GM21723 (cell line): ENCODE measurements around the gene PLCH2.
"Not testable (repeated sequence)": the region's sequence is repeated elsewhere in the genome, so short reads cannot be mapped to it uniquely, and the experiment has no call there.

Source experiments
- ATAC-seq: cut with Tn5 transposase; IDR thresholded peaks from one replicate; pipeline ENCODE4 v1.9.1; 2021; ENCODE audit warnings: mild to moderate bottlenecking, moderate library complexity; ENCODE audit not compliant: unreplicated experiment

The PLCH2 gene

DNA sequence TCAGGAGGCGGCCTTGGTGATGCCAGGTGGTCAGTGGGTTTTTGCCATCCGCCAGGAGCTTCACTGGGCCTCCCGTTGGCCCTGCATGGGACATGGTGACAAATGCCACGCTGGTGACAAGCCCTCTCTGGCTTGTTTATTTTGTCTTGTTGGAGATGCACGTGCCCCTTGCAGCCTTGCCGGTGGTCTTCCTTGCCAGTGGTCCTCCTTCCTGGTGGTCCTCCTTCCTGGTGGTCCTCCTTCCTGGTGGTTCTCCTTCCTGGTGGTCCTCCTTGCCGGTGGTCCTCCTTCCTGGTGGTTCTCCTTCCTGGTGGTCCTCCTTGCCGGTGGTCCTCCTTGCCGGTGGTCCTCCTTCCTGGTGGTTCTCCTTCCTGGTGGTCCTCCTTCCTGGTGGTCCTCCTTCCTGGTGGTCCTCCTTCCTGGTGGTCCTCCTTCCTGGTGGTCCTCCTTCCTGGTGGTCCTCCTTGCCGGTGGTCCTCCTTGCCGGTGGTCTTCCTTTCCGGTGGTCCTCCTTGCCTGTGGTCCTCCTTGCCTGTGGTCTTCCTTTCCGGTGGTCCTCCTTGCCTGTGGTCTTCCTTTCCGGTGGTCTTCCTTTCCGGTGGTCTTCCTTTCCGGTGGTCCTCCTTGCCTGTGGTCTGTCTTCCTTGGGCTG, 16.9 kb upstream of the PLCH2 start:
- not testable (repeated sequence) for ATAC-seq

DNA sequence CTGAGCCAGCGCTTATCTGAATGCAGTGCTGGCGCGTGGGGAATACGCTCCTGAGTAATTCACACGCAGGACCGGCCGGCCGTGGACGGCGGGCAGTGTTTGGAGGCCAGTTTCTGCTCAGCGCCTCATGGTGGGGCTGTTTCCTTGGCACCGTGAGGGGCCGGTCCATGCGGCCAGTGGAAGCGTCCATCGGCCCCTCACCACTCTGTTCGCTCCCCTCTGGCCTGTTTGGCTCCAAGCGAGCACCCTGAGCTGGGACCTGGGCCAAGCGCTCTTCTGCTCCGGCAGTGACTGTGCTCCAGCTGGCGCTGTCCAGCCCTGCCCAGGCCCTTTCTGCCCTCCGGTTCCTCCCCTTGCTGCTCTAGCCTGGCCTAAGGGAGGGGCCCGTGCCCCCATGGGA, 16.3 kb upstream of the PLCH2 start:
- no peak for ATAC-seq

DNA sequence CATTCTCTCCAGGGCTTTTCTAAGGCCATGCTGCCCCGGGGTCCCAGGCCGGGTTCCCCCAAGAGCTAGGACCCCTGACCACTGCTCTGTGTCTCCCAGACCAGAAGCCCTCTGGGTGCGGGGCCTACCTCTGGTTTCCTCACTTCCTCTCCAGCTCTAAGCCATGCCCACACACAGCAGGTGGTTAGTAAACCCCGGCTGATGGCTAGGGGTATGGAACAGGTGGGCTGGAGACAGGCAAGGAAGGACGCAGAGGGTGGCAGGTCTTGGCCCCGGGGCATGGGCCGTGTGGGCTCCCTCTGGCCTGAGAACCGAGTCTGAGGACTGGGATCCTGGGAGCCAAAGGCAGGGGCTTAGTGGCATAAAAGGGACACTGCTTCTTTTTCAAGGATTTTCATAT, 15.9 kb upstream of the PLCH2 start:
- no peak for ATAC-seq

DNA sequence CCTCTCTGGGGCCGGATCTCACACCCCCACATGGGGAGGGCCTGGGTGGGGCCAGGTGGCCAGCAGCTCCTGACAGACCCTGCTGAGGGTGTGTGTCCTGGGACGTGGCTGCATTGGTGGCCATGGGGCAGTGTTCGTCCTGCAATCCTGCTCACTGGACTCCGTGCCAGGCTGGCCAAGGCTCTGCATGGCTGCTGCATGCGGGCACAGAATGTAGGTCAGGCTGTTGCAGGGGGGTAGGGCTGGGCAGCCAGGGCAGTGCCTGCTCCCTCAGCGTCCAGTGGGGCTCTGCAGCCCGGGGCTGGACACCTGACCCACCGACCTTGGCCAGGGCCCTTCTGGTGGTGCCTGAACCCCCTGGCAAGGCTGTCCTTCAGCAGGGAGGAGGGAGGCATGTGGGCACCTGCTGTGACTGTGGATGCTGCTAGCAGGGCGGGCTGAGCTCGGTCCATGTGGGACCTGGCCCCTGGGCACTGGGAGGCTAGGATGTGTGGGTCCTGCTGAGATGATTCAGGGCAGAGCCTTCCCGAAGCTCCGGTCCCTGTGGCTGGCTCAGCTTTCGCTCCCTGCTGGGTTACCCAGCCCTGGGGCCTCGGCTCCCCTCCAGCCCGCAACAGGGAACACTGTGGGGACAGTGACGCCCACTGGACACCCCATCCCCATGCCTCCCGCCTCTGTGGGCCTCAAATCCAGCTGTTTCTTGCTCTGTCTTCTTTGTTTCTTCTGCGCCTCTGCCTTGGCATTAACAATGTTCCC, 14.9 kb upstream of the PLCH2 start:
- no peak for ATAC-seq

DNA sequence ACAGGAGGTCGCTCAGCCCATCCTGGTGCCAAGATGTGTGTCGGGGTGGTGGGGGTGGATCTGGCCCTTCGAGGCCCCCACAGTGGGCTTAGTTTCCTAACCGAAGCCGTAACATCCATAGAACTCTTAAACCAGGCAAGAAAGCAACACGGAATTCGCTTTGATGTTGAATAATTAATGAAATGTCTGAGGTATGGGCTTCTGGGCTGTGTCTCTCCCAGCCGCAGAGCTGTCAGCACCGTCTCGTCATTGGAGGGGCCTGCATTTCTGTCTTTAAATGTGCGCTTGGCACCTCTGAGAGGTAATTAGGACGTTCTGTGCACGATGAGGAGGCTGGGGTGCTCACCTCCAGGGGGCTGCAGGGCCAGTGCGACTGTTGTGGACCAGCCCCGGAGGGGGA, 13.3 kb upstream of the PLCH2 start:
- ATAC-seq: no peak

DNA sequence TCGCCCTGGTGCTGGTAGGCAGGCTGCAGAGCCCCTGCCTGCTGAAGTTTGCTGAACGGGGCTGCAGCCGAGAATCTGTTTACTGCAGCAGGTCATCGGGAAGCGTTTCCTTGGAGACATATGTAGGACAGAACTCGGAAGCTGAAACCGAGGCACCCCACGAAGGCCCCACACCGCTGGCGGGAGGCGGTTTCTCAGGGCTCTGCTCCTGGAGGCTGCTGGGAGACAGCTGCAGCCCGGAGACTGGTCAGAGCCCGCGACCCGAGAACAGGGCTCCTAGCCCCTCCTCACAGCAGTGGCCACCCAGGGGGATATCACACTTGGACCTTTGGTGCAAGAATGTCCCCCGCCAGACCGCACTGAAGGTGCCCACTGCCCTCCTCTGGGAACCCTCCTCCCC, 12.7 kb upstream of the PLCH2 start:
- no peak for ATAC-seq

DNA sequence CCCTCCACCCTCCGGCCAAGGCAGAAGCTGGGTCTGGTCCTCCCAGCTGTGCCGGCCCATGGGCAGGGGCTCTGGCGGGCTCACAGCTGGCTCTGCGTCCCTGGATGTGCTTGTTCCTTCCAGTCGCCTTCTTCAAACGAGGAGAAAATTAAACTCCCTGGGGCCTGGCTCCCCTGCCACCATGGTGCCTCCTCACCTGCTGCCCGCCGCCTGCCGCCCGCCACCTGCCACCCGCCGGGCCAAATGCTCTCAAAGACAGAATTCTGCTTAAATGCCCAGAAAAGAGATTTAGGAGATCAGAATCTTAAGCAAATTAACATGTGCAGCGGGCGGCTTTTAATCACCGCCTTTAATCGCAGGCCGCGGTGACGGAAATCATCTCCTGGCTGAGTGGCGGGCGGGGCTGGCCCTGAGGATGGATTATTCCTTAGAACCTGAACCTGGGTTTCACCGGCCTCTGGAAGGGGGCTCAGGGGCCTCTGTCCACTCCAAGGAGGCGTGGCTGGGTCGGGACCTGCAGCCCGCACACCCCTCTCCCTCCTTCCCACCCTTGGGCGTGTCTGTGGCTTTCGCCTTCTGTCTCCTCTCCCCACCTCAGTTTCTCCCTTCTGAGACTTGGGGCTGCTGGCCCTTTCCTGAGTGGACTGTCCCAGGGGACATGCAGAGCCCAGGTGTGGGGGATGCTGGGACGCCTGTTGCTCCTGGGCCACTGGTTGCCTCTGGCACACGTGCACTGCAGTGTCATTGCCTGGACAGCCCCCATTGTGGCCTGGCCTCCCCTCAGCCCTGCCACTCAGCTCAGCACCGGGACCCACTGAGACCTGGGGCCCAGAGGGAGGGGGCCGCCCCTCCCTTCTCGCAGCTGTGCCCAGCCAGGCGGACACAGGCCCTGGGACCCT, 10.5 kb upstream of the PLCH2 start:
- ATAC-seq: no peak

DNA sequence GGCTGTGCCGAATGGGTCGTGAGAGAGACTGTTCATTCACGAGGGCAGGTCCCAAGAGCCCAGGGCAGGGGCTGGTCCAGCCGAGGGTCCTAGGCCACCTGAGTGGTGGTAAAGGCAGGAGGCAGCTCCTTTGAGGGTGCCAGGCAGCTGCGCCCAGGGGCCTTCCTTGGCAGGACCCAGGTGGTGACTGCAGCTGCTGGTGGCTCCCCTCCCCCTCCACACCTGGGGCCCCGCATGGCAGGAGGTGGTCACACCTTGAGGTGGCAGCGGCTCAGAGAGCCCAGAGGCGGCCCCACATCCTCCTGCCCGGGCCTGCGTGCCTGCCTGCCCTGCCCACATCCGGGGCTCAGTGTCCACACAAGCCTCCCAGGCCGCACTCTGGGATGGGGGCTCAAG, 9.8 kb upstream of the PLCH2 start:
- no peak for ATAC-seq

DNA sequence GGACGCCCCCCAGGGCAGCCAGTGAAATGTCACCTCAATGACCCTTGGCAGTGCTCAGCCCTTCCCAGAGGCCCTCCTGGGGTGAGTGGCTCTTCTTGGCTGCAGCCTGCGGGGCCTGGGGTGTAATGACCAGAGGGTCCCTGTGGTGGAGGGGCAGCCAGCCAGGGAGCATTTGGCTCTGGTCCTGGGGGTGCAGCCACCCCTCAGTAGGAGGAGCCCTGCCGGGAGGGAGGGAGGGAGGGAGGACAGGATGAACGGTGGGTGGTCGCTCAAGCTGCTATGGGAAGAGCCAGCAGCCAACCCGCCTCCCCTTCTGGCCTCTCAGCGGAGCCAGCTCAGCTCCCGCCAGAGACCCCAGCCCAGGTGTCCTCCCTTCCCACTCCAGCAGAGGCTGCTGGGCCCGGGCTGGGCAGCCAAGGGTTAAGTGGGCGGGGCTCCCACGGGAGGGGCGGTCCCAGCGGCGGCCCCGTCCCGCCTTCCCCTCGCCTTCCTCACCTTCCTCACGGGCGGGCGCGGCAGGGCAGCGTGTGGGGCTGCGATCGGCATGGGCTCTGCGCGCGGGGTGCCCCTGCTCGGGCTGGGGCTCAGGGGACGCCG, 9.0 kb upstream of the PLCH2 start:
- no peak for ATAC-seq

DNA sequence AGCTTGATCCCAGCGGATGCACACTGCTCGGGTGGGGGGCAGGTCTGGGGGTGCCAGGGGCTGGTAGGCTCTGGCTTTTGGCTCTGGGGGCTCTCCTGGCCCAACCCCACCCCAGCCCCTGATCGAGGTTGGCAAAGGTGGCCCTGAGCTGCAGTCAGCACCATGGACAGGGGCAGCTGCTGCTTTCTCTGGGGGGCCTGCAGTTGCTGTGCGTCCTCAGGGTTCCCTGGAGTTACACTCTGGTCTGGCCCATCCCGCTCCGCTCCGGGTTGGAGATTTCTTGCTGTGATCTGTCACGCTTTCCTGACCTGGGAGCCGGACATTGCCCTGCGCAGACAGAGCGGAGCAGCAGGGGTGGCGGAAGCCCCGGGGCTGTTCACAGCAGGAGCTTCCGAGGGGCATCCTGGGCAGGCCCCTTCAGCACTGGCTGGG, 8.0 kb upstream of the PLCH2 start:
- ATAC-seq: no peak

DNA sequence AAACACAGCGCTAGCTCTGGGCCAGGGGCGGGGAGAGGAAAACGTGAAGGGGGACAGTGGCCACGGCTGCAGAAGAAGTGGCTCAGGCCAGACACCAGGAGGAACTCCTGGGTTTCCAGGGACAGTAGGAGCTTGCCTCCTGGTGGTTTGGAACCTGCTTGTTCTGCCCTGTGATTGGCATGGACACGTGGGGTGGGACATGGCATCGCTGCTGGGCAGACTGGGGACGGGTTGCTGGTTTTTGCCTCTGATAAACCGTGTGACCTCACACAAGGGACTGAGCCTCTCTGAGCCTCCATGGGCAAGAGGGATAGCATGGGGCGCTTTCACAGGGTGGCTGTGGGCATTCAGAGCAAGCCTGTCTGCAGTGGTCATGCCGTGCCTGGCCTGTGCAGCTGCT, 7.5 kb upstream of the PLCH2 start:
- ATAC-seq: no peak

DNA sequence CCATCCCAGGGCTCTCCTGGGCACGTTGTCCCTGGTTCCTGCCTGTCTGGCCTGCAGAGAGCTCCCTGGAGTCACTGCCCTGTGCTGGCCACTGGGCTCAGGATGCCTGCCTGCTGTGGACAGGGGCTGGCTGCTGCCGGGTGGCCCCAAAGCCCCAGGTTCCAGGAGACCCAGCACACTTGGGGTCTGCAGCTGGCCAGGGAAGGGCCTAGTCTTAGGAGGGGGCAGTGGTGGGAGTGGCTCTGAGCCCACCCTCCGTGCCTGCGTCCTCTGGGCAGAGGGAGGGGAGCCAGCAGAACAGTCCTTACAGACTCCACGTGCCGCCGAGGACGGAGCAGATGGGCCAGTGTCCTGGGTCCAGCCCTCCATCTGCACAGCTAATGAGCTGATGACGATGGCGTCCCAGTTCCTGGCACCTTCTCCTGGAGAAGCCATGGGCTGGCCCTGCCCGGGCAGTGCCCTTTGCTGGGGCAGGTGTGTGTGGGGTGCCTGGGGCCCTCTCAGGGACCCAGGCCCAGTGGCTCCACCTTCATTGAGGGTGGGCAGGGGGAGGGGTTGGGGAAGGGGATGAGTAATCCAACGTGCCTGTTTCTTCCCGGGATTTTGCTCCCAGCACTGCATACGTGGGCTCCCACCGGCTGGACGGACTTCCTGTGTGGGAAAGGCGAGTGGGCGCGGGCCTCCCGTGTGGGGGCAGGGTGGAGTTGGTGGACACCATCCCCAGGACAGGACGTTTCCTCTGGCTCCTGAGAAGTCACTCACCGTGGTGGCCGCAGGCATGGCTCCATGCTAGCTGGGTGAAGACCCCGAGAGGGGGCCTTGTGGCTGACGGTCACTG, 6.8 kb upstream of the PLCH2 start:
- ATAC-seq: no peak

DNA sequence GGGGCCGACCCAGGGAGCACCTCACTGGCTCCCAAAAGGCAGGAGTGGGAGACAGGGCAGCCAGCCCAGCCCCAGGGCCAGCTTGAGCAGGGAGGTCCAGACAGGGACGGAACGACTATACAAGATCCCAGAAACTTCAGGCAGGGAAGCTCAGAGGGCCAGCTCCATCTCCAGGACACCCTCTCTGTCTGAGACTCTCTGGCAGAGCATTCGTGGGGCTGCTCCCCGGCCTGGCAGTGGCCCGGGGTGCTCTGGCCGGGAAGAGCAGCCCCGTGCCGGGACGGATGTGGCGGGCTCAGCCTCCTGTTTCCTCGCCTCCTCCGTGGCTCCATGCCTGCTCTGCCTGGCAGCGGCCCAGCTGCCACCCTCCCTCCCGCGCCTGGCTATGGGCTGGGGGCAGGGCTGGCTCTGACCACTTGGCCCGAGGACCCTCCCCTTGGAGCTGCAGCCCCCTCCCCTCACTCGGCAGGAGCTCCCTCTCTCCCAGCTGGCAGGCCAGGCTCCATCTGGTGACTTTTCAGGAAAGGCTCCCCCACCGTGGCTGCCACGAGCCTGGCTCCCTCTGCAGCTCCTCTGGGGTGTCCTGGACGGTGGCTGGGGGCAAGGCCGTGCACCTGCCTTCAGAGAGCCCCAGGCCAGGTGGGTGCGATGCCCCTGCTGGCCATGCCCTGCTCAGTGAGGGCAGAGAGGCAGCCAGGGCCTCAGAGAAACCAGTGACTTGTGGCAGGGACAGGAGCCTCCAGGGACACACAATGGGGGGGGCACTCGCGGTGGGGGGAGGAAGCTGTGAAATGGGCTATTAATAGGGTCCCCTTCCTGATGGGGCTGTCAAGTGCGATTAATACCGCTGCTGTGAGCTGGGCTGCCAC, 5.6 kb upstream of the PLCH2 start:
- ATAC-seq: no peak

DNA sequence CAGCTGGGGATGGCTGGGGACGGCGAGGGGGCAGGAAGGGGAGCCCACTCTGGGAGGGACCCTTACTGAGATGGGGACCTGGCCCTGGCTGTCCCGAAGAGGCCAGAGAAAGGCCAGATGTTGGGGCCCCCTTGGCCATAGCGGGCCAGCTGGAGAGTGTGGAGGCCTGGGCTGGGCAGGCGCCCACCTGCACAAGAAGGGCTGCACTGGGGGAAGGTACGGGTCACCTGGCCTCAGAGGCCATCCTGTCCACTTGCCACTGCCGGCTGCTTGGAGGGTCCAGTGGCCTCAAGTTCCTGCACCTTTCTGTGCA, 5.0 kb upstream of the PLCH2 start:
- ATAC-seq: no peak

DNA sequence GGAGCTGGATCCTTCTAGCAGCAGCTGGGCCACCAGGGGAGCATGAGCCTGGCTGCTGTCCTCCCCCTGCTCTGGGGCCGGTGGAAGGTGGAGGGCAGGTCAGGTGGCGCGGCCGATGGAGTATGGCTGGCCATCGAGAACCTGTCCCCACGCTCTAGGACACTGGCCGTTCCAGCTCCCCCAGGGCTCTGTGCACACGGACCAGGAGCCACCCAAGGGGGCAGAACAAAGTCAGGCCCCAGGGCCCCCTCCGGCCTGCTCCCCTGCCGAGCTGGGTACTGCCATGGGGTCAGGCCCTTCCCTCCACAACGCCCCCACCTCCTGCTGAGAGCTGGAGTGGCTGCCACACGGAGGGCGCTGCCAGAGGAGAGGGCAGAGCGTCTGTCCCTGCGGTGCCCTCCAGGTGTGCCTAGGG, 4.5 kb upstream of the PLCH2 start:
- no peak for ATAC-seq

DNA sequence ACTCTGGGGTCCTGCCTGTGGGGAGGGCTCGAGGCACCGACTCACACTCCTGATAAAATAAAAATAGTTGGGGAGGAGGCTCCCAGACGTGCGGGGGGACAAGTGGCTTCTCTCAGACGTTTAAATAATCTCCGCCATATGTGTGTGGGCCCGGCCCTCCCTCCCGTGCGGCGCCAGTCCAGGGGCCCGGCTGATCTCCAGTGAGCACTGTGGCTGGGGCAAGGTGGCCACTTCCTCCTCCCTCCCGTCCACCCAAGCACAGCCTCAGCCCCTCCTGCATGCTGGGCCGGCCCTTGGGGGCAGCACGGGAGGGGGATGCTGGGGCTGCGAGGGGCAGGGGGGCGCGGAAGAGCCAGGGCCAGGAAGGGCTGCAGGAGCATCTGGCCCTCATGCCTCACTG, 4.0 kb upstream of the PLCH2 start:
- ATAC-seq: no peak

DNA sequence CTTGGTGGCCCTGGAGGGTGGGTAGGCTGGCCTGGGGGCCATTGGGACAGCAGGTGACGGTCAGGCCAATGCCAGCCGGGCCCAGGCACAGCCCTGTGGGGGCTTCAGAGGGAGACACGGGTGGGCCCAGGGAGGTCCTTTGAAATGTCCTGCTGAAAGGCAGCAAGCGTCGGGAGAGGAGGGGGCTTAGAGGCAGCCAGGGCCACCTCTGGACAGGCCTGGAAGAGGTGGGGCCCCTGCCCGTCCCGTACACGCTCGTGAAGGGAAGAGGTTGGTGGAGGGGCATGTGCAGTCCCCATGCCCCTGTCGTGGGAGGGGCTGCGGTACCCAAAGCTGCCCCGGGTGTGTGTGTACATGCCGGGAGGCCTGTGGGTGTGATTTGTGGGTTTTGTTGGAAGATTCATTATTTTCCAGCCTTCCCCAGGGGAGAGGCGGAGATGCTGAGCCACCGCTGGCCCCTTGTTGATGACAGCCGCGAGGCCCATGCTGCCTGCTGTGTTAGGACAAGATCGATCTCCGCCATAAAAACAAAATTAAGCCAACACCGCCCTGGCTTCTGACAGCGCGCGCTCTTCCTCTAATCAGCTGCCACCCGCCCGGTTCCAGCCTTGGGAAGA, 3.4 kb upstream of the PLCH2 start:
- no peak for ATAC-seq

DNA sequence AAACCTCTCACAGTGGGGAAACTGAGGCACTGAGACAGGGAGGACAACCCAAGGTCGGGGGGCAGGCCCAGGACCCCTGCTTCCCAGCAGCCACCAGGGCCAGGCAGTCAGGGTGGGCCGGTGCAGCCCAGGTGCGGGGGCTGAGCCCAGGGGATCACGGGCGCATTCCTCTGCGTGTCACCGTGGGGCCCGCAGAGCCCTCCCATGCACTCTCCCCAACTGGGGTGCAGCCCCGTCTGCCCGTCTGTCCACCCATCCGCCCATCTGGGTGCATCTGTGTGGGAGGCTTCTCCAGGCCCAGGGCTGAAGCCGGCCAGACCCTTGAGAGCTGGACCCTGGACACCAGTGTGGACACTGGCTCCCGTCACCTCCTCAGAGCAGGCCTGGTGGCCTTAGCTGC, 2.9 kb upstream of the PLCH2 start:
- no peak for ATAC-seq

DNA sequence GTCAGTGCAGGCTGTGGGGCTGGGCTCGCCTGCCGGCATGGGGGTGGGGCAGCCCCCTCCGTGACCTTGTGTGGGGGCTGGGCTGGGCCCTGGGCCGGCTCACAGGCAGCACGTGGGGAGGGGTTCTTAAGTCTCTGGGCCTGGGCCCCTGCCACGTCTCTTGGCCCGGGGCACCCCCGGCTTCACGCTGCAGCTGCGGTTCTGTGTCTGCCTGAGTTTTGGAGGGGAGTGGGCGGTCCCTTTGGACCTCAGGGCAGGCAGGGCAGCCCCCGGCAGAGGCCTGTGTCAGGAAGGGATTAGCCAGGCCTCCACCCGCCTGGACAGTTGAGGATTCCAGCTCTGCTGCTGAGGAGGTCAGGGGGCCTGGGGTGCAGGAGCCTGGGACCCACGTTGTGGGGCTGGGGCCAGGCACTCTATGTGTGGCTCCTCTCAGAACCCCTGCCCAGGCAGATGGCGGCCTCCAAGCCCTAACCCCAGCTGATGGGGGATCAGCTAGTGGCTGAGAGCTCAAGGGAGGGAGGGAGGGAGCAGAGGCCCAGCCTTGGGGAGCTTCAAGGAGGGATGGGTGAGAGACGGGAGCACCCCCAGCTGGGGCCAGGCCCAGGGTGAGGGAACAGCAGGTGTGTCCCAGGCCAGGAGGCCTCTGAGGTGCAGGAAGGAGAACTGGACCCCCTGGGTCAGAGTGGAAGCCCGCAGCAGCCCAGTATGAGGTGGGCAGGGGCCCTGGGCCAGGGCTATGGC, 1.8 kb upstream of the PLCH2 start:
- ATAC-seq: no peak
